NCI-H2196 (cell line): ENCODE data around the gene TRA2B.

Experiments
- DNase-seq: peaks from one replicate; lab custom pipeline; 2025; ENCODE audit not compliant: unreplicated experiment; lab: John Stamatoyannopoulos, UW

Gene TRA2B

DNA sequence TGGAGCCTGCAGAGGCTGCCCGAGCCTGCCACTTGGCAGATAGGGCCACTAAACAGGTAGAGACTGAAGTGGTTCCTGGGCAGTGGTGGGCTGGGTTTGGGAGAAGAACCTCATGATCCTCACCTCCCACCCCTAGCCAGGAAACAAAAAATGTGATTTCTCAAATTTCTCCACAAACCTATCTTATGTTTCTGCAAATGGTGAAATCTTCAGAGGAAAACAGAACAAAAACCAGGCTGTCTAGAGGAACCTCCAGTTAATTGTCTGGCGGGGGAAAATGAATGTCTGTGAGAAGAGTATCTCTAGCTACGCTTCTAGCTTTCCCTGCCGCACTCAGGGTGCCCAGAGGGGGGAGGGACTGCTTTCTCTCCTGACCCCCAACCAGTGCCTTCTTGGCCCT lies 55.9 kb downstream of the TRA2B start:
- DNase-seq, result no peak

DNA sequence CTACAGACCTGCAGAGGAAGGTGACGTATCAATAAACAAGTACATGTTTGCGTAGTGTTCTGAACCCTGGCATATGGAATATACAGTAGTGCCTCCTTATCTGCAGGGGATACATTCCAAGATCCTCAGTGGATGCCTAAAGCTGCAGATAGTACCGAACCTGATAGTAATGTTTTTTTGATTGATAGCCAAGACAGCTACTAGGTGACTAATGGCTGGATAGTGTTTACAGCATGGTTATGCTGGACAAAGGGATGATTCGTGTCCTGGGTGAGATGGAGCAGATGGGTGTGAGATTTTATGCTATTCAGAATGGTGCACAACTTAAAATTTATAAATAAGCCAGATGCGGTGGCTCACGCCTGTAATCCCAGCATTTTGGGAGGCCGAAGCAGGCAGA lies 57.2 kb downstream of the TRA2B start:
- DNase-seq, result no peak

DNA sequence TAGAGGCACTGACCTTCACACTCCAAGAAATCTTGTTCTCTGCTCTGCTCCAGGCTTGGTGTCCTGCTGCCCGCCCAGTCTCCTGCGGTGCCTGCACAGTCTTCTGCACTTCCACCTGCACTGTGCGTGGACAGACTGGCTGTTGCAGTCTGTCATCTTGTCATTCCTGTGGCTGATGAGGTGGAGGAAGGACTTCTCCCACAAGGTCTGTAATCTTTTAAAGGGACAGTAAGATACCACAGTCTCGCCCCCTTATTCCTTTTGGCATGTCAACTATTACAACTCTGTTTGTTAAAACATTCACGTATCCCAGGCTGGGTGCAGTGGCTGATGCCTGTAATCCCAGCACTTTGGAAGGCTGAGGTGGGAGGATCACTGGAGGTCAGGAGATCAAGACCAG lies 58.9 kb downstream of the TRA2B start:
- DNase-seq, result no peak

DNA sequence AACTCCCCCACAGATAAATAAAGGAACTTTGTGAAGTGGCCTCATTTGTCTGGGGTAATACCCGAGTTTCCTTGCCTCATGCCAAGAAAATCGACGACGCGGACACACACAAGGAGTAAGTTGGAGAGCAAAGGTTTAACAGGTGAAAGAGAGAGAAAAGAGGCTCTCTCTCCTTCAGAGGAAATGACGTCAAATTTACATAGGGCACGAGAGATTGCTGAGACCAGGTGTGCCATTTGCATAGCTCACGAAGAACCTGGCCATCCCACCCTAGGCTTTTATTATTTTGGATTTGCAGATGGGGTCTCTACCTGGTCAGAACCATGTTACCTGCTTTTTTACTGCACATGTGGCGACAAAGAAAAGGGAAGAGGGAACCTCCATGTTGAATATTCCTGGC lies 63.7 kb downstream of the TRA2B start:
- DNase-seq, result no peak

DNA sequence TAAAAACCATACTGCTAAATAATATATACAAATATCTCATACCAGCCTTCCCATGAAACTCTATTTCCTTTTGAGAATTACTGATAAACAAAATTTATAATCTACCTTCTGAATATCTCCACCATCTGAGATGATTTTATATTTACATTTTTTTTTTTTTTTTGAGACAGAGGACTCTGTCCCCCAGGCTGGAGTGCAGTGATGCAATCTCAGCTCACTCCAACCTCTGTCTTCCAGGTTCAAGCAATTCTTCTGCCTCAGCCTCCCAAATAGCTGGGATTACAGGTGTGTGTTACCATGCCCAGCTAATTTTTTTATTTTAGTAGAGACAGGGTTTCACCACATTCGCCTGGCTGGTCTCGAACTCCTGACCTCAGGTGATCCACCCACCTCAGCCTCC lies 70.2 kb downstream of the TRA2B start:
- DNase-seq, result no peak

GRCh38 chr3:185866995-185867394 lies 70.8 kb downstream of the TRA2B start:
- DNase-seq, result no peak

- DNase-seq, result no peak
Measured at GRCh38 chr3:185866555-185866954, 71.3 kb downstream of the TRA2B start.
